CD14-positive monocyte (primary cell): Measurements from ENCODE around the gene SULF2. TPM values are rescaled to one million over a fixed set of nuclear protein-coding genes. Genes with fewer than 3 reads are reported as not detected.

Source experiments
- DNase-seq, 3 donors: peaks; one replicate each; pipeline ENCODE4 v3.0.0-alpha.2; 2011 to 2022
- H2AFZ ChIP-seq: 2 replicates; pipeline ENCODE4 v1.6.0; 2012; ENCODE audit warnings: mild to moderate bottlenecking, low read depth, low read length, inconsistent platforms; ENCODE audit not compliant: insufficient read depth, poor library complexity, severe bottlenecking
- H3K27ac ChIP-seq, 2 donors: 1 replicate in 1 of 2; 2 replicates in 1 of 2; pipeline ENCODE4 v1.5.1; 2012 to 2013; ENCODE audit warnings: low read length in 2 of 2, control low read depth in 1 of 2, inconsistent platforms in 1 of 2, low read depth in 1 of 2, mild to moderate bottlenecking in 1 of 2
- H3K27me3 ChIP-seq, 2 donors: one replicate each; pipeline versions ENCODE4 v1.6.0 to v1.6.1; 2011 to 2013; ENCODE audit warnings: low read length in 2 of 2; ENCODE audit not compliant: control insufficient read depth in 2 of 2, insufficient read depth in 2 of 2
- H3K36me3 ChIP-seq, 2 donors: replicated peaks in 1 of 2; 1 replicate in 1 of 2; 2 replicates in 1 of 2; pipeline versions ENCODE4 v1.5.1 to v1.6.1; 2012 to 2013; ENCODE audit warnings: low read length in 2 of 2, control low read depth in 1 of 2, inconsistent platforms in 1 of 2, mild to moderate bottlenecking in 1 of 2; ENCODE audit not compliant: insufficient read depth in 2 of 2, control insufficient read depth in 1 of 2
- H3K4me1 ChIP-seq, 2 donors: 1 replicate in 1 of 2; 2 replicates in 1 of 2; pipeline versions ENCODE4 v1.5.1 to v1.6.1; 2012 to 2013; ENCODE audit warnings: low read length in 2 of 2, control low read depth in 1 of 2, inconsistent platforms in 1 of 2, mild to moderate bottlenecking in 1 of 2, moderate library complexity in 1 of 2; ENCODE audit not compliant: insufficient read depth in 2 of 2, control insufficient read depth in 1 of 2
- H3K4me2 ChIP-seq: replicated peaks from 2 replicates; pipeline ENCODE3; 2012; ENCODE audit warnings: low read length, moderate library complexity, mild to moderate bottlenecking; ENCODE audit not compliant: poor library complexity, severe bottlenecking; ENCODE audit errors: extremely low read depth
- H3K4me3 ChIP-seq, 3 experiments: fragments of 200-600 bp in 1 of 3; sonication (generic) in 1 of 3; replicated peaks in 1 of 3; 1 replicate in 2 of 3; 2 replicates in 1 of 3; pipeline ENCODE4 v1.5.1; 2011 to 2013; ENCODE audit warnings: low read length in 3 of 3, mild to moderate bottlenecking in 3 of 3, control low read depth in 2 of 3, low read depth in 2 of 3, inconsistent platforms in 1 of 3, moderate library complexity in 1 of 3
- H3K79me2 ChIP-seq: 2 replicates; pipeline ENCODE4 v1.6.0; 2012; ENCODE audit warnings: mild to moderate bottlenecking, control low read depth, inconsistent platforms, low read length, moderate library complexity; ENCODE audit not compliant: insufficient read depth
- H3K9ac ChIP-seq: 2 replicates; pipeline ENCODE4 v1.6.0; 2017; ENCODE audit warnings: low read length, mild to moderate bottlenecking; ENCODE audit not compliant: insufficient read depth, poor library complexity, severe bottlenecking
- H3K9me3 ChIP-seq, 2 donors: replicated peaks in 1 of 2; 1 replicate in 1 of 2; 2 replicates in 1 of 2; pipeline versions ENCODE4 v1.5.1 to v1.6.1; 2012 to 2013; ENCODE audit warnings: low read length in 2 of 2, control low read depth in 1 of 2; ENCODE audit not compliant: control insufficient read depth in 1 of 2, insufficient read depth in 1 of 2
- H4K20me1 ChIP-seq: 2 replicates; pipeline ENCODE4 v1.6.0; 2012; ENCODE audit warnings: mild to moderate bottlenecking, low read length, control low read depth, moderate library complexity; ENCODE audit not compliant: insufficient read depth
- H3K27ac Mint-ChIP-seq, 7 donors: one replicate each; pipeline ENCODE4 v1.8.0; 2020; ENCODE audit warnings: mild to moderate bottlenecking in 7 of 7, mixed read lengths in 7 of 7, moderate library complexity in 6 of 7, inconsistent platforms in 2 of 7
- H3K27me3 Mint-ChIP-seq, 3 donors: one replicate each; pipeline ENCODE4 v1.8.0; 2021 to 2022; ENCODE audit warnings: low read depth in 3 of 3, mild to moderate bottlenecking in 3 of 3, mixed read lengths in 3 of 3, moderate library complexity in 3 of 3, inconsistent platforms in 1 of 3
- H3K36me3 Mint-ChIP-seq, 2 donors: one replicate each; pipeline ENCODE4 v1.8.0; 2020; ENCODE audit warnings: mixed read lengths in 2 of 2, inconsistent platforms in 1 of 2, mild to moderate bottlenecking in 1 of 2
- H3K4me1 Mint-ChIP-seq: one replicate; pipeline ENCODE4 v1.8.0; 2020; ENCODE audit warnings: mild to moderate bottlenecking, mixed read lengths
- H3K4me3 Mint-ChIP-seq, 2 donors: one replicate each; pipeline ENCODE4 v1.8.0; 2020; ENCODE audit warnings: mild to moderate bottlenecking in 2 of 2, mixed read lengths in 2 of 2, moderate library complexity in 1 of 2
- H3K9me3 Mint-ChIP-seq, 7 donors: one replicate each; pipeline ENCODE4 v1.8.0; 2020 to 2022; ENCODE audit warnings: mixed read lengths in 7 of 7, mild to moderate bottlenecking in 6 of 7, moderate library complexity in 6 of 7, inconsistent platforms in 2 of 7
- CTCF ChIP-seq: fragments of 200-600 bp; IDR thresholded peaks from one replicate; pipeline ENCODE4 v1.8.0; 2022; ENCODE audit warnings: antibody characterized with exemption, mild to moderate bottlenecking
- WGBS: methylation state at CpG from one replicate; pipeline ENCODE4 v1.1.5; 2013; ENCODE audit warnings: missing lambda C conversion rate; ENCODE audit not compliant: insufficient coverage; 5-methylcytosine and 5-hydroxymethylcytosine counted together
- intact Hi-C, 2 donors: fragments of 100-400 bp; cut with micrococcal nuclease; formaldehyde crosslinking; loops; one replicate each; pipeline versions ENCODE4 v1.15.0 to v1.15.1; 2023
- polyA plus RNA-seq, 3 donors: library from polyadenylated mRNA; depleted of rRNA in 1 of 3; unstranded in 2 of 3; stranded (reverse) in 1 of 3; fragments of 300-500 nt in 2 of 3; fragments of >200 nt in 1 of 3; fragmentation: Illumina TruSeq in 2 of 3; gene quantifications; 1 replicate in 2 of 3; 2 replicates in 1 of 3; pipeline ENCODE4 v1.2.3, GENCODE V29; 2012 to 2021

SULF2 gene
- polyA plus RNA-seq, 3 donors = 60.3 to 156 (median 75.5) TPM

GRCh38 chr20:47764154-47764733 lies 21.0 kb downstream of the SULF2 start:
- Histone ChIP-seq H3K4me1 (peaks cover 69 to 74% of the 10 kb centered on the region in 2 donors), H4K20me1 (peaks cover 63% of the 10 kb centered on the region), H3K9ac (no peak overlapping the region), H3K27me3 (no peaks in the 10 kb centered on the region), H3K9me3 (no peaks in the 10 kb centered on the region), H2AFZ (no peak overlapping the region), H3K27ac (peak overlapping the region in 1 of 2 donors; percentile 5), H3K79me2 (peaks cover 81% of the 10 kb centered on the region), H3K4me2 (no peak overlapping the region), H3K4me3 (no peak overlapping the region), H3K36me3 (peaks cover 0 to 53% of the 10 kb centered on the region in 2 donors)
- Mint-ChIP-seq H3K27ac (peak overlapping the region in 5 of 7 donors; percentile 19 to 93 (median 70)), H3K36me3 (peaks cover 66 to 81% of the 10 kb centered on the region in 2 donors), H3K27me3 (peaks cover 1 to 15% (median 3%) of the 10 kb centered on the region in 3 donors), H3K9me3 (peaks cover 0 to 4% (median 0%) of the 10 kb centered on the region in 7 donors), H3K4me3 (peak overlapping the region in 1 of 2 donors; percentile 8), H3K4me1 (peaks cover 89% of the 10 kb centered on the region)
- WGBS = 100% methylated on average over 5 of the region's 8 CpGs
- no peak for TF ChIP-seq CTCF
- DNase-seq = peak in 1 of 3 donors; percentile 26
- intact Hi-C loops = no loop called here

- H3K36me3 Mint-ChIP-seq = peaks cover 78 to 91% of the 10 kb centered on the region in 2 donors
- peak overlapping the region; percentile 4 to 55 for H3K27ac ChIP-seq
- H3K9me3 Mint-ChIP-seq = peaks cover 0 to 4% (median 0%) of the 10 kb centered on the region in 7 donors
- 49% methylated on average over 13 of the region's 13 CpGs for WGBS
- H3K4me3 ChIP-seq = peak overlapping the region in 1 of 3 experiments; percentile 15
- peaks cover 76% of the 10 kb centered on the region for H3K79me2 ChIP-seq
- H3K4me1 Mint-ChIP-seq = peaks cover 86% of the 10 kb centered on the region
- peaks cover 0 to 65% of the 10 kb centered on the region in 2 donors for H3K36me3 ChIP-seq
- H3K4me1 ChIP-seq = peaks cover 55 to 70% of the 10 kb centered on the region in 2 donors
- H3K4me2 ChIP-seq = peak overlapping the region; percentile 23
- TF ChIP-seq CTCF = no peak
- peak in 1 of 3 donors; percentile 43 for DNase-seq
- peak overlapping the region; percentile 22 to 39 for H3K4me3 Mint-ChIP-seq
- no peak overlapping the region for H2AFZ ChIP-seq
- H3K9me3 ChIP-seq = no peaks in the 10 kb centered on the region
- H4K20me1 ChIP-seq = peaks cover 77% of the 10 kb centered on the region
- peaks cover 1 to 20% (median 3%) of the 10 kb centered on the region in 3 donors for H3K27me3 Mint-ChIP-seq
- peak overlapping the region; percentile 55 to 92 (median 83) for H3K27ac Mint-ChIP-seq
- no peak overlapping the region for H3K9ac ChIP-seq
- intact Hi-C loops = no loop called here
- no peaks in the 10 kb centered on the region for H3K27me3 ChIP-seq
These were observed 22.5 kb downstream of the SULF2 start for GRCh38 chr20:47762699-47763268.
